NOMO-1 treated with DMSO at 0.1 percent for 48 hours (cell line): ENCODE measurements around the gene JAML.

Experiments
- DNase-seq: peaks from one replicate; lab custom pipeline; 2025; ENCODE audit not compliant: unreplicated experiment; lab: John Stamatoyannopoulos, UW

Gene JAML

GRCh38 chr11:118217575-118217974 is 7.2 kb downstream of the JAML start:
- DNase-seq, result no peak

GRCh38 chr11:118216621-118217481 is 8.0 kb downstream of the JAML start:
- no peak for DNase-seq

GRCh38 chr11:118215765-118216164 is 9.0 kb downstream of the JAML start:
- no peak for DNase-seq

- no peak for DNase-seq
Observed at GRCh38 chr11:118215262-118215661, 9.5 kb downstream of the JAML start.

GRCh38 chr11:118214210-118214914 is 10.4 kb downstream of the JAML start:
- peak; percentile 94 for DNase-seq

- DNase-seq, result no peak
Observed at GRCh38 chr11:118213781-118214180, 11.0 kb downstream of the JAML start.

- no peak for DNase-seq
Observed at GRCh38 chr11:118213201-118213600, 11.6 kb downstream of the JAML start.

GRCh38 chr11:118212781-118213191 is 12.0 kb downstream of the JAML start:
- peak; percentile 64 for DNase-seq

- DNase-seq, result peak; percentile 67
Observed at GRCh38 chr11:118212131-118212725, 12.6 kb downstream of the JAML start.

GRCh38 chr11:118211006-118211405 is 13.8 kb downstream of the JAML start:
- no peak for DNase-seq

- DNase-seq, result no peak
Observed at GRCh38 chr11:118210323-118210722, 14.5 kb downstream of the JAML start.

- DNase-seq, result no peak
Observed at GRCh38 chr11:118209033-118209432, 15.8 kb downstream of the JAML start.

GRCh38 chr11:118207079-118207478 is 17.7 kb downstream of the JAML start:
- no peak for DNase-seq

GRCh38 chr11:118206391-118207031 is 18.3 kb downstream of the JAML start:
- DNase-seq, result peak; percentile 82

- no peak for DNase-seq
Observed at GRCh38 chr11:118205606-118206378, 19.0 kb downstream of the JAML start.

GRCh38 chr11:118202599-118203422 is 22.0 kb downstream of the JAML start:
- no peak for DNase-seq

- no peak for DNase-seq
Observed at GRCh38 chr11:118201966-118202365, 22.8 kb downstream of the JAML start.

GRCh38 chr11:118200901-118201680 is 23.7 kb downstream of the JAML start:
- no peak for DNase-seq

- DNase-seq, result no peak
Observed at GRCh38 chr11:118200497-118200896, 24.3 kb downstream of the JAML start.
